Breast epithelium (tissue), 4 donors: Measurements from ENCODE around the gene REEP6. TPM values are rescaled to one million over a fixed set of nuclear protein-coding genes. Genes with fewer than 3 reads are reported as not detected.

Experiments used
- DNase-seq, 2 donors: peaks; one replicate each; pipeline ENCODE4 v3.0.0-alpha.2; 2019; ENCODE audit warnings: low spot score in 2 of 2
- H3K27ac ChIP-seq, 2 donors: fragments of 200-600 bp; sonication (generic) in 1 of 2; one replicate each; pipeline ENCODE4 v1.5.1; 2016 to 2019; ENCODE audit warnings: mild to moderate bottlenecking in 1 of 2
- H3K27me3 ChIP-seq, 2 donors: fragments of 200-600 bp; sonication (generic) in 1 of 2; one replicate each; pipeline versions ENCODE4 v1.5.1 to v1.6.0; 2017 to 2019; ENCODE audit warnings: control low read depth in 1 of 2, mild to moderate bottlenecking in 1 of 2
- H3K36me3 ChIP-seq: fragments of 200-600 bp; one replicate; pipeline ENCODE4 v1.5.1; 2019
- H3K4me1 ChIP-seq, 2 donors: fragments of 200-600 bp; sonication (generic); one replicate each; pipeline ENCODE4 v1.5.1; 2016 to 2019; ENCODE audit warnings: control low read depth in 1 of 2
- H3K4me3 ChIP-seq, 3 donors: fragments of 200-600 bp; sonication (generic); 1 replicate in 2 of 3; 2 replicates in 1 of 3; pipeline ENCODE4 v1.5.1; 2016 to 2019; ENCODE audit warnings: mild to moderate bottlenecking in 3 of 3, moderate library complexity in 2 of 3
- H3K9me3 ChIP-seq, 2 donors: fragments of 200-600 bp; sonication (generic) in 1 of 2; one replicate each; pipeline ENCODE4 v1.5.1; 2016 to 2019; ENCODE audit warnings: control low read depth in 1 of 2
- POLR2A ChIP-seq: fragments of 450-650 bp; IDR thresholded peaks from one replicate; pipeline ENCODE4 v1.6.1; 2016; ENCODE audit warnings: antibody characterized with exemption, mild to moderate bottlenecking, moderate library complexity
- POLR2AphosphoS5 ChIP-seq, 3 donors: sonication (generic); formaldehyde crosslinking; IDR thresholded peaks; one replicate each; pipeline ENCODE4 v1.6.1; 2017; ENCODE audit warnings: antibody characterized with exemption in 3 of 3
- intact Hi-C: fragments of 100-400 bp; cut with DNase I; formaldehyde crosslinking; loops from one replicate; pipeline ENCODE4 v1.15.1; 2023; ENCODE audit warnings: low total_unique reads
- total RNA-seq, 3 donors: library from RNA; depleted of rRNA; stranded (reverse); fragments of >200 nt; gene quantifications; one replicate each; pipeline ENCODE4 v1.1.0, GENCODE V29; 2016
- TF ChIP-seq, protein P1 (sequence below), 3 donors: fragments of 450-650 bp; IDR thresholded peaks; one replicate each; pipeline ENCODE4 v1.5.1; 2016 to 2017; ENCODE audit warnings: antibody characterized with exemption in 3 of 3, mild to moderate bottlenecking in 3 of 3, moderate library complexity in 3 of 3

The REEP6 gene
- total RNA-seq, 3 donors from 2014 or later = 4.3 to 17.4 (median 11.0) TPM

GRCh38 chr19:1481893-1482360 lies 9.1 kb upstream of the REEP6 start:
- Histone ChIP-seq H3K4me3 (no peak overlapping the region), H3K27ac (no peak overlapping the region), H3K36me3 (no peaks in the 10 kb centered on the region), H3K27me3 (no peaks in the 10 kb centered on the region), H3K4me1 (no peaks in the 10 kb centered on the region), H3K9me3 (no peaks in the 10 kb centered on the region)
- no peak for DNase-seq
- TF ChIP-seq, protein P1, sequence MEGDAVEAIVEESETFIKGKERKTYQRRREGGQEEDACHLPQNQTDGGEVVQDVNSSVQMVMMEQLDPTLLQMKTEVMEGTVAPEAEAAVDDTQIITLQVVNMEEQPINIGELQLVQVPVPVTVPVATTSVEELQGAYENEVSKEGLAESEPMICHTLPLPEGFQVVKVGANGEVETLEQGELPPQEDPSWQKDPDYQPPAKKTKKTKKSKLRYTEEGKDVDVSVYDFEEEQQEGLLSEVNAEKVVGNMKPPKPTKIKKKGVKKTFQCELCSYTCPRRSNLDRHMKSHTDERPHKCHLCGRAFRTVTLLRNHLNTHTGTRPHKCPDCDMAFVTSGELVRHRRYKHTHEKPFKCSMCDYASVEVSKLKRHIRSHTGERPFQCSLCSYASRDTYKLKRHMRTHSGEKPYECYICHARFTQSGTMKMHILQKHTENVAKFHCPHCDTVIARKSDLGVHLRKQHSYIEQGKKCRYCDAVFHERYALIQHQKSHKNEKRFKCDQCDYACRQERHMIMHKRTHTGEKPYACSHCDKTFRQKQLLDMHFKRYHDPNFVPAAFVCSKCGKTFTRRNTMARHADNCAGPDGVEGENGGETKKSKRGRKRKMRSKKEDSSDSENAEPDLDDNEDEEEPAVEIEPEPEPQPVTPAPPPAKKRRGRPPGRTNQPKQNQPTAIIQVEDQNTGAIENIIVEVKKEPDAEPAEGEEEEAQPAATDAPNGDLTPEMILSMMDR (IDR thresholded peaks at IDR 0.05) = no peak
- no peak for TF ChIP-seq POLR2AphosphoS5 (IDR thresholded peaks at IDR 0.05)
- no peak for TF ChIP-seq POLR2A
- intact Hi-C loops = no loop called here

- no peaks in the 10 kb centered on the region for H3K4me1 ChIP-seq
- H3K27ac ChIP-seq = no peak overlapping the region
- H3K36me3 ChIP-seq = no peaks in the 10 kb centered on the region
- intact Hi-C loops = no loop called here
- H3K27me3 ChIP-seq = no peaks in the 10 kb centered on the region
- DNase-seq = no peak
- H3K4me3 ChIP-seq = no peak overlapping the region
- no peaks in the 10 kb centered on the region for H3K9me3 ChIP-seq
- TF ChIP-seq POLR2A (no peak), POLR2AphosphoS5 (IDR thresholded peaks at IDR 0.05) (no peak)
- TF ChIP-seq, protein P1 (IDR thresholded peaks at IDR 0.05) = no peak
These were observed 8.4 kb upstream of the REEP6 start for GRCh38 chr19:1482361-1483130.

- no peaks in the 10 kb centered on the region for H3K36me3 ChIP-seq
- TF ChIP-seq, protein P1 (IDR thresholded peaks at IDR 0.05) = no peak
- no peak for TF ChIP-seq POLR2A
- TF ChIP-seq POLR2AphosphoS5 (IDR thresholded peaks at IDR 0.05) = no peak
- no peaks in the 10 kb centered on the region for H3K27me3 ChIP-seq
- no peak overlapping the region for H3K4me3 ChIP-seq
- H3K4me1 ChIP-seq = no peaks in the 10 kb centered on the region
- no peak overlapping the region for H3K27ac ChIP-seq
- H3K9me3 ChIP-seq = no peaks in the 10 kb centered on the region
- DNase-seq = no peak
- intact Hi-C loops = no loop called here
These were observed 7.6 kb upstream of the REEP6 start for GRCh38 chr19:1483131-1483978.

GRCh38 chr19:1483979-1484428 lies 7.0 kb upstream of the REEP6 start:
- Histone ChIP-seq H3K4me1 (no peaks in the 10 kb centered on the region), H3K27me3 (no peaks in the 10 kb centered on the region), H3K36me3 (no peaks in the 10 kb centered on the region), H3K9me3 (no peaks in the 10 kb centered on the region), H3K4me3 (no peak overlapping the region), H3K27ac (no peak overlapping the region)
- intact Hi-C loops = no loop called here
- TF ChIP-seq, protein P1 (IDR thresholded peaks at IDR 0.05) = no peak
- TF ChIP-seq POLR2A (no peak), POLR2AphosphoS5 (IDR thresholded peaks at IDR 0.05) (no peak)
- DNase-seq = no peak
